ENCODE data around the gene RPL15.
A peak's percentile ranks its signal among the peaks of the same experiment; 100 is the strongest.

The RPL15 gene

GRCh38 chr3:23928524-23928923 is 11.6 kb downstream of the RPL15 start:
- Histone ChIP-seq H3K9me3 (ENCODE audit: insufficient read depth, low read length) (no peaks in the 10 kb centered on the region), H3K4me2 (ENCODE audit: low read depth, low read length, poor library complexity, severe bottlenecking) (no peak overlapping the region), H3K79me2 (ENCODE audit: insufficient read depth, low read length) (no peaks in the 10 kb centered on the region), H3F3A (ENCODE audit: insufficient read depth) (peaks cover 10% of the 10 kb centered on the region; the same call in 1 of the 2 replicates), H3K27me3 (ENCODE audit: low read length) (no peaks in the 10 kb centered on the region), H4K20me1 (ENCODE audit: low read depth, low read length) (no peaks in the 10 kb centered on the region), H3K36me3 (ENCODE audit: low read length) (no peaks in the 10 kb centered on the region), H3K9me2 (replicated peaks; ENCODE audit: insufficient read depth, low read length) (no peaks in the 10 kb centered on the region), H3K27ac (ENCODE audit: low read depth, low read length) (no peak overlapping the region), H3K9ac (ENCODE audit: low read length) (no peak overlapping the region), H2AFZ (ENCODE audit: low read depth, low read length, severe bottlenecking) (no peak overlapping the region), H3K4me3 (ENCODE audit: insufficient read depth, low read length, poor library complexity, severe bottlenecking) (no peak overlapping the region)
- no peak for TF ChIP-seq EZH2phosphoT487 (conservative IDR thresholded peaks at IDR 0.05; ENCODE audit: low read length)
- TF ChIP-seq CTCF (IDR thresholded peaks at IDR 0.05; ENCODE audit: insufficient read depth, low read length, poor library complexity, severe bottlenecking), result no peak

GRCh38 chr3:23931597-23931996 is 14.7 kb downstream of the RPL15 start:
- Histone ChIP-seq H3K9ac (ENCODE audit: low read length) (no peak overlapping the region), H3K4me3 (ENCODE audit: insufficient read depth, low read length, poor library complexity, severe bottlenecking) (no peak overlapping the region), H2AFZ (ENCODE audit: low read depth, low read length, severe bottlenecking) (peak overlapping the region; percentile 39), H3F3A (ENCODE audit: insufficient read depth) (no peaks in the 10 kb centered on the region), H3K4me2 (ENCODE audit: low read depth, low read length, poor library complexity, severe bottlenecking) (no peak overlapping the region), H3K36me3 (ENCODE audit: low read length) (no peaks in the 10 kb centered on the region), H3K79me2 (ENCODE audit: insufficient read depth, low read length) (no peaks in the 10 kb centered on the region), H3K27ac (ENCODE audit: low read depth, low read length) (no peak overlapping the region), H3K27me3 (ENCODE audit: low read length) (no peaks in the 10 kb centered on the region), H3K9me2 (replicated peaks; ENCODE audit: insufficient read depth, low read length) (no peaks in the 10 kb centered on the region), H4K20me1 (ENCODE audit: low read depth, low read length) (no peaks in the 10 kb centered on the region), H3K9me3 (ENCODE audit: insufficient read depth, low read length) (no peaks in the 10 kb centered on the region)
- TF ChIP-seq EZH2phosphoT487 (conservative IDR thresholded peaks at IDR 0.05; ENCODE audit: low read length), result no peak
- no peak for TF ChIP-seq CTCF (IDR thresholded peaks at IDR 0.05; ENCODE audit: insufficient read depth, low read length, poor library complexity, severe bottlenecking)

GRCh38 chr3:23932571-23932970 is 15.6 kb downstream of the RPL15 start:
- TF ChIP-seq EZH2phosphoT487 (conservative IDR thresholded peaks at IDR 0.05; ENCODE audit: low read length) (no peak), CTCF (IDR thresholded peaks at IDR 0.05; ENCODE audit: insufficient read depth, low read length, poor library complexity, severe bottlenecking) (no peak)
- no peaks in the 10 kb centered on the region for H3K9me2 ChIP-seq (replicated peaks; ENCODE audit: insufficient read depth, low read length)
- H3K4me3 ChIP-seq (ENCODE audit: insufficient read depth, low read length, poor library complexity, severe bottlenecking), result no peak overlapping the region
- no peaks in the 10 kb centered on the region for H3K79me2 ChIP-seq (ENCODE audit: insufficient read depth, low read length)
- H3K9me3 ChIP-seq (ENCODE audit: insufficient read depth, low read length), result no peaks in the 10 kb centered on the region
- no peaks in the 10 kb centered on the region for H3K27me3 ChIP-seq (ENCODE audit: low read length)
- no peaks in the 10 kb centered on the region for H4K20me1 ChIP-seq (ENCODE audit: low read depth, low read length)
- no peak overlapping the region for H3K27ac ChIP-seq (ENCODE audit: low read depth, low read length)
- H3K36me3 ChIP-seq (ENCODE audit: low read length), result no peaks in the 10 kb centered on the region
- H3K9ac ChIP-seq (ENCODE audit: low read length), result no peak overlapping the region
- H3K4me2 ChIP-seq (ENCODE audit: low read depth, low read length, poor library complexity, severe bottlenecking), result no peak overlapping the region
- H3F3A ChIP-seq (ENCODE audit: insufficient read depth), result no peaks in the 10 kb centered on the region
- no peak overlapping the region for H2AFZ ChIP-seq (ENCODE audit: low read depth, low read length, severe bottlenecking)

Measured in SU-DHL-6 (cell line).